GM19240 (cell line): ENCODE results near the gene PLXNB3.
"Not testable (repeated sequence)": the region's sequence is repeated elsewhere in the genome, so short reads cannot be mapped to it uniquely, and the experiment has no call there.

Experiments
- DNase-seq: peaks from one replicate; pipeline ENCODE4 v3.0.0; 2011; ENCODE audit warnings: low spot score; ENCODE audit not compliant: insufficient read length

PLXNB3 gene

GRCh38 chrX:153814591-153815315 lies 50.7 kb downstream of the PLXNB3 start:
- no peak for DNase-seq

- DNase-seq, result no peak
These were observed 53.0 kb downstream of the PLXNB3 start for GRCh38 chrX:153816831-153817690.

GRCh38 chrX:153818064-153818463 lies 54.0 kb downstream of the PLXNB3 start:
- not testable (repeated sequence) for DNase-seq

- peak; percentile 11 for DNase-seq
These were observed 54.7 kb downstream of the PLXNB3 start for GRCh38 chrX:153818571-153819383.

- peak; percentile 1 for DNase-seq
These were observed 55.5 kb downstream of the PLXNB3 start for GRCh38 chrX:153819384-153820040.

- DNase-seq, result peak; percentile 0
These were observed 56.6 kb downstream of the PLXNB3 start for GRCh38 chrX:153820601-153821000.

- DNase-seq, result no peak
These were observed 57.0 kb downstream of the PLXNB3 start for GRCh38 chrX:153821066-153821465.

- no peak for DNase-seq
These were observed 60.3 kb downstream of the PLXNB3 start for GRCh38 chrX:153824348-153824747.

- no peak for DNase-seq
These were observed 61.0 kb downstream of the PLXNB3 start for GRCh38 chrX:153825042-153825441.
